GM15510 (cell line): ENCODE results near the gene PCBD2.

ENCODE experiments used
- POLR2A ChIP-seq: IDR thresholded peaks from 3 replicates; pipeline ENCODE4 v1.6.1; 2011; ENCODE audit warnings: borderline replicate concordance; ENCODE audit not compliant: insufficient read length; ENCODE audit errors: extremely low read depth

The PCBD2 gene

GRCh38 chr5:134904610-134905245 lies at the start of gene PCBD2:
Gene PCBD2 (plus strand): TSS chr5:134905131. CDS start chr5:134905140, 9 bp downstream.
- TF ChIP-seq POLR2A: peak; percentile 66

GRCh38 chr5:134857401-134857800 lies 47.5 kb upstream of the PCBD2 start:
- no peak for TF ChIP-seq POLR2A

GRCh38 chr5:134864707-134865106 lies 40.2 kb upstream of the PCBD2 start:
- TF ChIP-seq POLR2A: no peak

- no peak for TF ChIP-seq POLR2A
These were observed 31.4 kb upstream of the PCBD2 start for GRCh38 chr5:134873494-134873893.

GRCh38 chr5:134873987-134874830 lies 30.7 kb upstream of the PCBD2 start, which contains the start of gene TXNDC15:
Gene TXNDC15 (plus strand): TSS chr5:134874371. CDS start chr5:134874428, 57 bp downstream.
- peak; percentile 91 for TF ChIP-seq POLR2A

GRCh38 chr5:134874831-134875655 lies 29.9 kb upstream of the PCBD2 start:
- TF ChIP-seq POLR2A: no peak

- TF ChIP-seq POLR2A: no peak
These were observed 27.8 kb upstream of the PCBD2 start for GRCh38 chr5:134877159-134877558.

- no peak for TF ChIP-seq POLR2A
These were observed 26.5 kb upstream of the PCBD2 start for GRCh38 chr5:134878403-134878802.

GRCh38 chr5:134879456-134879855 lies 25.5 kb upstream of the PCBD2 start:
- TF ChIP-seq POLR2A: no peak

GRCh38 chr5:134887593-134888159 lies 17.3 kb upstream of the PCBD2 start:
- TF ChIP-seq POLR2A: no peak

GRCh38 chr5:134889335-134889734 lies 15.6 kb upstream of the PCBD2 start:
- no peak for TF ChIP-seq POLR2A

- TF ChIP-seq POLR2A: no peak
These were observed 13.5 kb upstream of the PCBD2 start for GRCh38 chr5:134891473-134891872.

GRCh38 chr5:134892282-134892681 lies 12.6 kb upstream of the PCBD2 start:
- no peak for TF ChIP-seq POLR2A

- no peak for TF ChIP-seq POLR2A
These were observed 12.0 kb upstream of the PCBD2 start for GRCh38 chr5:134892926-134893325.
